HepG2 (cell line): ENCODE data around the gene UFL1. TPM values are rescaled to one million over a fixed set of nuclear protein-coding genes. Genes with fewer than 3 reads are reported as not detected.
A peak's percentile ranks its signal among the peaks of the same experiment; 100 is the strongest.

ENCODE experiments used
- CC2D1A ChIP-seq: sonication (generic); formaldehyde crosslinking; IDR thresholded peaks from 2 replicates; pipeline ENCODE4 v1.8.1; 2023; ENCODE audit warnings: mild to moderate bottlenecking, missing genetic modification reagents
- DNMT1 ChIP-seq: sonication (generic); formaldehyde crosslinking; IDR thresholded peaks from 2 replicates; pipeline ENCODE4 v1.5.1; 2020; ENCODE audit warnings: mild to moderate bottlenecking, missing genetic modification reagents
- ESRRA ChIP-seq: sonication (generic); formaldehyde crosslinking; IDR thresholded peaks from 2 replicates; pipeline ENCODE4 v1.5.1; 2020; ENCODE audit warnings: mild to moderate bottlenecking, low read depth, missing genetic modification reagents
- FOXK1 ChIP-seq: sonication (generic); formaldehyde crosslinking; IDR thresholded peaks from 2 replicates; pipeline ENCODE4 v1.4.0; 2020; ENCODE audit warnings: low read depth, missing genetic modification reagents, borderline replicate concordance
- IRX3 ChIP-seq: sonication (generic); formaldehyde crosslinking; IDR thresholded peaks from 2 replicates; pipeline ENCODE4 v1.8.1; 2023; ENCODE audit warnings: mild to moderate bottlenecking, low read depth, missing genetic modification reagents, borderline replicate concordance
- MEF2D ChIP-seq: sonication (generic); formaldehyde crosslinking; IDR thresholded peaks from 2 replicates; pipeline ENCODE4 v1.5.1; 2020; ENCODE audit warnings: mild to moderate bottlenecking, missing genetic modification reagents
- ZFYVE20 ChIP-seq: sonication (generic); formaldehyde crosslinking; IDR thresholded peaks from 2 replicates; pipeline ENCODE4 v1.8.0; 2023; ENCODE audit warnings: low read depth, mild to moderate bottlenecking, moderate library complexity, missing genetic modification reagents, borderline replicate concordance
- ZKSCAN8 ChIP-seq: IDR thresholded peaks from 2 replicates; pipeline ENCODE4 v1.6.1; 2016; ENCODE audit warnings: borderline replicate concordance, missing genetic modification reagents, missing compliant biosample characterization
- ZNF232 ChIP-seq: sonication (generic); formaldehyde crosslinking; IDR thresholded peaks from 2 replicates; pipeline ENCODE4 v1.4.0; 2020; ENCODE audit warnings: missing genetic modification reagents, borderline replicate concordance
- ZNF260 ChIP-seq: sonication (generic); formaldehyde crosslinking; IDR thresholded peaks from 2 replicates; pipeline ENCODE4 v1.4.0; 2020; ENCODE audit warnings: missing genetic modification reagents, low read depth, mild to moderate bottlenecking, borderline replicate concordance
- ZNF407 ChIP-seq: sonication (generic); formaldehyde crosslinking; IDR thresholded peaks from one replicate; pipeline ENCODE4 v1.5.1; 2020; ENCODE audit warnings: mild to moderate bottlenecking, missing genetic modification reagents; ENCODE audit errors: not compliant biosample characterization
- ZNF556 ChIP-seq: sonication (generic); formaldehyde crosslinking; IDR thresholded peaks from 2 replicates; pipeline ENCODE4 v1.4.0; 2020; ENCODE audit warnings: mild to moderate bottlenecking, missing genetic modification reagents, borderline replicate concordance
- ZNF746 ChIP-seq: sonication (generic); formaldehyde crosslinking; IDR thresholded peaks from 2 replicates; pipeline ENCODE4 v1.8.0; 2022; ENCODE audit warnings: mild to moderate bottlenecking, missing genetic modification reagents
- ZNF788 ChIP-seq: sonication (generic); formaldehyde crosslinking; IDR thresholded peaks from 2 replicates; pipeline ENCODE4 v1.5.0; 2020; ENCODE audit warnings: mild to moderate bottlenecking, missing genetic modification reagents, borderline replicate concordance
- ZNF790 ChIP-seq: sonication (generic); formaldehyde crosslinking; IDR thresholded peaks from 2 replicates; pipeline ENCODE4 v1.8.0; 2022; ENCODE audit warnings: missing genetic modification reagents, mild to moderate bottlenecking, borderline replicate concordance
- ZZZ3 ChIP-seq: sonication (generic); formaldehyde crosslinking; IDR thresholded peaks from 2 replicates; pipeline ENCODE4 v1.4.0; 2020; ENCODE audit warnings: missing genetic modification reagents, mild to moderate bottlenecking, borderline replicate concordance
- polyA plus RNA-seq, 8 experiments: library from polyadenylated mRNA; depleted of rRNA in 3 of 8; stranded (reverse) in 7 of 8; unstranded in 1 of 8; fragments of >200 nt; fragmentation: Illumina TruSeq in 4 of 8; extraction: Trizol in 4 of 8; gene quantifications; 2 replicates each; pipeline versions ENCODE4 v1.2.1 to v1.2.3, GENCODE V29; 2011 to 2016; ENCODE audit warnings: low read depth in 4 of 8, missing spikeins in 1 of 8, mixed read lengths in 1 of 8; ENCODE audit not compliant: insufficient read depth in 1 of 8
- total RNA-seq, 5 experiments: library from RNA; depleted of rRNA; stranded (reverse); fragments of >200 nt; fragmentation: Illumina TruSeq; extraction: Trizol; gene quantifications; 2 replicates each; pipeline ENCODE4 v1.2.3, GENCODE V29; 2016; ENCODE audit warnings: low read depth in 1 of 5
- TF ChIP-seq, protein P1 (sequence below): sonication (generic); formaldehyde crosslinking; IDR thresholded peaks from 2 replicates; pipeline ENCODE4 v1.8.0; 2022; ENCODE audit warnings: mild to moderate bottlenecking, missing genetic modification reagents

The UFL1 gene
- total and polyA plus RNA-seq, 2 of the 13 experiments (the other 11 are each of a cell fraction or from before 2014, with no cell fraction given) = 8.8 to 24.7 TPM

GRCh38 chr6:96521644-96522464, at the start of gene UFL1 (continued):
- TF ChIP-seq ZNF407 = peak; percentile 64
- TF ChIP-seq, protein P1, sequence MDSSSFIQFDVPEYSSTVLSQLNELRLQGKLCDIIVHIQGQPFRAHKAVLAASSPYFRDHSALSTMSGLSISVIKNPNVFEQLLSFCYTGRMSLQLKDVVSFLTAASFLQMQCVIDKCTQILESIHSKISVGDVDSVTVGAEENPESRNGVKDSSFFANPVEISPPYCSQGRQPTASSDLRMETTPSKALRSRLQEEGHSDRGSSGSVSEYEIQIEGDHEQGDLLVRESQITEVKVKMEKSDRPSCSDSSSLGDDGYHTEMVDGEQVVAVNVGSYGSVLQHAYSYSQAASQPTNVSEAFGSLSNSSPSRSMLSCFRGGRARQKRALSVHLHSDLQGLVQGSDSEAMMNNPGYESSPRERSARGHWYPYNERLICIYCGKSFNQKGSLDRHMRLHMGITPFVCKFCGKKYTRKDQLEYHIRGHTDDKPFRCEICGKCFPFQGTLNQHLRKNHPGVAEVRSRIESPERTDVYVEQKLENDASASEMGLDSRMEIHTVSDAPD (CRISPR knock-in tag) = peak; percentile 56; the same call in 1 of the 2 replicates
- TF ChIP-seq IRX3 (CRISPR knock-in tag) = peak; percentile 82; the same call in 1 of the 2 replicates
- TF ChIP-seq ZZZ3 = peak; percentile 79; the same call in 1 of the 2 replicates
- TF ChIP-seq ZNF556 (CRISPR knock-in tag) = peak; percentile 73
- 0 out of 2 replicates have a peak, but pooled peaks have one; percentile 67 for TF ChIP-seq ESRRA (CRISPR knock-in tag)
- no peak for TF ChIP-seq ZKSCAN8 (CRISPR knock-in tag)
- peak; percentile 94; the same call in 1 of the 2 replicates for TF ChIP-seq ZNF788 (CRISPR knock-in tag)
- 0 out of 2 replicates have a peak, but pooled peaks have one; percentile 14 for TF ChIP-seq MEF2D (CRISPR knock-in tag)
- TF ChIP-seq FOXK1 (CRISPR knock-in tag) = peak; percentile 52; the same call in 1 of the 2 replicates
- TF ChIP-seq DNMT1 = no peak
- 0 out of 2 replicates have a peak, but pooled peaks have one; percentile 28 for TF ChIP-seq ZNF746 (CRISPR knock-in tag)
- no peak for TF ChIP-seq ZNF260 (CRISPR knock-in tag)
- TF ChIP-seq ZFYVE20 (CRISPR knock-in tag) = peak; percentile 75; the same call in 1 of the 2 replicates
- 0 out of 2 replicates have a peak, but pooled peaks have one; percentile 59 for TF ChIP-seq ZNF232
- TF ChIP-seq ZNF790 (CRISPR knock-in tag) = 0 out of 2 replicates have a peak, but pooled peaks have one; percentile 70
- no peak for TF ChIP-seq CC2D1A
